Effector CD4-positive, alpha-beta T cell (primary cell): Measurements from ENCODE around the gene ABHD1.
"Not testable (repeated sequence)": the region's sequence is repeated elsewhere in the genome, so short reads cannot be mapped to it uniquely, and the experiment has no call there.

Experiments
- DNase-seq: peaks from one replicate; pipeline ENCODE4 v3.0.0-alpha.2; 2020

The ABHD1 gene

DNA sequence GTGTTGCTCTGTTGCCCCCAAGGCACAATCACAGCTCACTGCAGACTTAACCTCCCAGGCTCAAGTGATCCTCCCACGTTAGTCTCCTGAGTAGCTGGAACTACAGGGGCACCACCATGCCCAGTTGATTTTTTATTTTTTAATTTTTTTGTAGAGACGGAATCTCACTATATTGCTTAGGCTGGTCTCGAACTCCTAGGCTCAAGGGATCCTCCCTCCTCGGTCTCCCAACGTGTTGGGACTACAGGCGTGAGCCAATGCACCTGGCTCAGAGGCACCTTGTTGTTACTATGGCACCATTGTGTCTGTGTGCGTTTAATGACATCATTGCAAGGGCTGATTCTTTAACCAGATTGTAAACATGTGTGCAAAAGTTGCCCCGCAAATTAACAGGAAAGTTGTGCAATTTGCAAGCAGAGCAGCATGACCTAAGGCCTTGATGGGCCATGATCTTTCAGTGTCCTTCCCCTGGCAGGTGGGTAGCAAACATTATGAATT lies 47.8 kb downstream of the ABHD1 start:
- no peak for DNase-seq

- no peak for DNase-seq
These were observed 51.0 kb downstream of the ABHD1 start for GRCh38 chr2:27174638-27175037.

DNA sequence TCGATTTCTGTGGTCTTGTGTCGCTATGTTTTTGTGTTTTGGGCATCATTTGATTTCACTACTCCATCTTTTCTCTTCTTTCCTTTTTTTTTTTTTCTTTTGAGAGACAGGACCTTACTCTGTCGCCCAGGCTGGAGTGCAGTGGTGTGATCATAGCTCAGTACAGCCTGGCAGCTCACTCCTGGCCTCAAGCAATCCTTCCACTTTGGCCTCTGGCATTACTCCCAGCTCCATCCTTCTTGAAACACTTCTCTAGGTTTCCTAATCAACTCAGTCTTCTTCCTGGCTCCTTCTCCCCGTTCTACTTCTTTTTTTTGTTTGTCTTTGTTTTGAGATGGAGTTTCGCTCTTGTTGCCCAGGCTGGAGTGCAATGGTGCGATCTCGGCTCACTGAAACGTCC lies 51.7 kb downstream of the ABHD1 start:
- no peak for DNase-seq

GRCh38 chr2:27175781-27176180 lies 52.2 kb downstream of the ABHD1 start:
- DNase-seq, result not testable (repeated sequence)

GRCh38 chr2:27177441-27178351 lies 54.1 kb downstream of the ABHD1 start:
- no peak for DNase-seq

DNA sequence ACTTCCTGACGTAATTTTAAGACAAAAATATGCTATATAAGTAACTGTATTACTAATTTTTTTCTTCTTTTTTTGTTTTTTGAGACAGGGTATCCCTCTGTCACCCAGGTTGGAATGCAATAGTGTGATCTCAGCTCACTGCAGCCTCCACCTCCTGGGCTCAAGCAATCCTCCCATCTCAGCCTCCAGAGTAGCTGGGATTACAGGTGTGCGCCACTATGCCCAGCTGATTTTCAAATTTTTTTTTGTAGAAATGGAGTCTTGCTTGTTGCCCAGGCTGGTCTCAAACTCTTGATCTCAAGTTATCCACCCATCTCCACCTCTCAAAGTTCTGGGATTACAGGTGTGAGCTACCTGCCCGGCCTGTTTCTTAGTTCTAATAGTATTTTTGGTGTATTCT lies 54.9 kb downstream of the ABHD1 start:
- no peak for DNase-seq

DNA sequence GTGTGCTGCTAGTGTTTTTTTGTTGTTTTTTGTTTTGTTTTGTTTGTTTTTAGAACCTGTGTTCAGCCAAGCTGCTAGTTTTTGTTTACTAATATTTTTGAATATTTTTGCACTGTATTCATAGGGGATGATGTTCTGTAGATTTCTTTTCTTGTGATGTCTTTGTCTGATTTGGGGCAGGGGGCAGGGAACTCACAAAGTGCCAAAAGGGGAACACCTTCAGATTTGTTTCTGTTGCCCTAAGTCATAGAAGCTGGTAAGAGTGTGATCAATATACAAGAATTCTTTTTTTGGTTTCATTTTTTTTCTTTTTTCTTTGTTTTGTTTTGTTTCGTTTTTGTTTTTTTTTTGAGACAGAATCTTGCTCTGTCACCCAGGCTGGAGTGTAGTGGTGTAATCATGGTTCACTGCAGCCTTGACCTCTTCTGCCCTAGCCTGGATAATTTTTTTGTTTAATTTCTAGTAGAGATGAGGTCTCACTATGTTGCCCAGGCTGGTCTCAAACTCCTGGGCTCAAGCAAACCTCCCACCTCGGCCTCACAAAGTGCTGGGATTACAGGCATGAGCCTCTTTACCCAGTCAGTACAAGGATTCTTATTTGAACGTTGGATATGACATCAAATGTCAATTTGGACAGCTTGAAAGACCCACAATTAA lies 55.9 kb downstream of the ABHD1 start:
- no peak for DNase-seq
